Measurements from ENCODE around the gene ZNF787.
"Not testable (repeated sequence)": the region's sequence is repeated elsewhere in the genome, so short reads cannot be mapped to it uniquely, and the experiment has no call there.

The ZNF787 gene

DNA sequence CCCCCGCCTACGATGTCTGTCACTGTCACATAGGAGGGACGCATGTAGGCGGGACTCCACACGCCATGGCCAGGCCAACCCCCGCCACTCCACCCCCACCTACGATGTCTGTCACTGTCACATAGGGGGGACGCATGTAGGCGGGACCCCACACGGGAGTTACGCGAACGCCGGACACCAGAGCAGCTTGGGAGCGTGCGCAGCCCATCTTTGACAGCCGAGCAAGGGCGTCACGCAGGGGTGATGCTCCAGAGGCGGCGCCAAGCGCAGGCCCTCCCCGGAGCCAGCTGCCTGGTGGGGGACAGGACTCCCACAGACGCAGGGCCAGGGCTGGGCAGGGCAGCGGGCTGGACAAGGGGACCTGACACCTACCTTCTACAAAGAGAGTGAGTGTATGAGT, 20.0 kb downstream of the ZNF787 start:
- no peak for DNase-seq (ENCODE audit: low read depth)
- no peak overlapping the region for H3K4me3 ChIP-seq (ENCODE audit: low read length)
- TF ChIP-seq, protein P1, sequence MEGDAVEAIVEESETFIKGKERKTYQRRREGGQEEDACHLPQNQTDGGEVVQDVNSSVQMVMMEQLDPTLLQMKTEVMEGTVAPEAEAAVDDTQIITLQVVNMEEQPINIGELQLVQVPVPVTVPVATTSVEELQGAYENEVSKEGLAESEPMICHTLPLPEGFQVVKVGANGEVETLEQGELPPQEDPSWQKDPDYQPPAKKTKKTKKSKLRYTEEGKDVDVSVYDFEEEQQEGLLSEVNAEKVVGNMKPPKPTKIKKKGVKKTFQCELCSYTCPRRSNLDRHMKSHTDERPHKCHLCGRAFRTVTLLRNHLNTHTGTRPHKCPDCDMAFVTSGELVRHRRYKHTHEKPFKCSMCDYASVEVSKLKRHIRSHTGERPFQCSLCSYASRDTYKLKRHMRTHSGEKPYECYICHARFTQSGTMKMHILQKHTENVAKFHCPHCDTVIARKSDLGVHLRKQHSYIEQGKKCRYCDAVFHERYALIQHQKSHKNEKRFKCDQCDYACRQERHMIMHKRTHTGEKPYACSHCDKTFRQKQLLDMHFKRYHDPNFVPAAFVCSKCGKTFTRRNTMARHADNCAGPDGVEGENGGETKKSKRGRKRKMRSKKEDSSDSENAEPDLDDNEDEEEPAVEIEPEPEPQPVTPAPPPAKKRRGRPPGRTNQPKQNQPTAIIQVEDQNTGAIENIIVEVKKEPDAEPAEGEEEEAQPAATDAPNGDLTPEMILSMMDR (conservative IDR thresholded peaks at IDR 0.05; ENCODE audit: low read length): no peak

- no peak overlapping the region for H3K4me3 ChIP-seq (ENCODE audit: low read length)
- DNase-seq (ENCODE audit: low read depth): no peak
- TF ChIP-seq, protein P1 (conservative IDR thresholded peaks at IDR 0.05; ENCODE audit: low read length): no peak
These were observed 21.2 kb downstream of the ZNF787 start for GRCh38 chr19:56099638-56100539.

DNA sequence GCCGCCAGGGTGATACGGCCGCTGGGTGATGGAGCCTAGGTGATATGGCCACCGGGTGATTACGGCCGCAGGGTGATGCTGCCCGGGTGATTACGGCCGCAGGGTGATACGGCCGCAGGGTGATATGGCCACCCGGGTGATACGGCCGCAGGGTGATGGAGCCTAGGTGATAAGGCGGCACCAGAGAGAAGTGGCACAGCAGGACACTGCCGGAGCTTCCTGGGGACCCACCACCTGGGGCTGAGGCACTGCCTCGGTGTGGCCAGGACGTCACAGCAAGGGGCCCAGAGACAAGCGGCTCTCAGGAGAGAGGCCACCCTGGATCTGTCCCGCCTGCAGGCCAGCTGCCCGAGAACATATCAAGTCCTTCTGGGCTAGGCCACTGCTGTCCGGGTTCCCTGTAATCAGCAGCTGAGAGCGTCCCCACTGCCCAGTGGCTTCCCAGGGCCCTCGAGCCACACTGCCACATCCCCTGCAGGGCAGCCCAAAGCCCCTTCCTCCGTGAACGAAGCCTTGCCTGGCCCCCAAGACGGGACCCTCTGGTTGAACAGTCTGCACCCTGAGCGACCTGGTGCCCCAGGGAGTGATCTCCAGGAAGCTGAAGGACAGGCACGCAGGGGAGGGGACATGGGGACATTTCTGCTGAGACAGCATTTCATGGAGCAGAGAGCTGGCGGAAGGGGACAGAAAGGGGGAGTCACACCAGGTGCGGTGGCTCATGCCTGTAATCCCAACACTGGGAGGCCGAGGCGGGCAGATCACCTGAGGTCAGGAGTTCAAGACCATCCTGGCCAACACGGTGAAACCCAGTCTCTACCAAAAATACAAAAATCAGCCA, 22.1 kb downstream of the ZNF787 start:
- TF ChIP-seq, protein P1 (conservative IDR thresholded peaks at IDR 0.05; ENCODE audit: low read length): no peak
- no peak for DNase-seq (ENCODE audit: low read depth)
- no peak overlapping the region for H3K4me3 ChIP-seq (ENCODE audit: low read length)

- not testable (repeated sequence) for DNase-seq (ENCODE audit: low read depth); H3K4me3 ChIP-seq (ENCODE audit: low read length)
These were observed 22.9 kb downstream of the ZNF787 start for GRCh38 chr19:56098237-56098636.

DNA sequence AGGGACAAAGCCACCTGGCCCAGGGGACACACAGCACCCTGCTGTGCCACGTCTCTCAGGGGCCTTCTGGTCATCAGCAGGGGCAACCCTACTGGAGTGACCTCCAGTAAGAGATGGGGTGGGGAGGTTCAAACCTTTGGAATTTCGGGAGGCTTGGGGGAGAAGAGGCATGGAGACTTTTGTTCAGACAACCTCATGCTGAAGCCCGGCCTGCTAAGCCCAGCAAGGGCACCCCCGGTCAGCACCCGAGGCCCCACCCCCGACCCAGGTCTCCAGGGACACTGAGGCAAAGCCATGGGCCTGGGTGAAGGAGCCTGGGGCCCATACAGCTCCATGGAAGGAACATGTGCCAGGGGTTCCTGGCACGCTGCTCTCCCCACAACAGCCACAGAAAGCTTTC, 23.3 kb downstream of the ZNF787 start:
- TF ChIP-seq, protein P1 (conservative IDR thresholded peaks at IDR 0.05; ENCODE audit: low read length): no peak
- DNase-seq (ENCODE audit: low read depth): no peak
- no peak overlapping the region for H3K4me3 ChIP-seq (ENCODE audit: low read length)

DNA sequence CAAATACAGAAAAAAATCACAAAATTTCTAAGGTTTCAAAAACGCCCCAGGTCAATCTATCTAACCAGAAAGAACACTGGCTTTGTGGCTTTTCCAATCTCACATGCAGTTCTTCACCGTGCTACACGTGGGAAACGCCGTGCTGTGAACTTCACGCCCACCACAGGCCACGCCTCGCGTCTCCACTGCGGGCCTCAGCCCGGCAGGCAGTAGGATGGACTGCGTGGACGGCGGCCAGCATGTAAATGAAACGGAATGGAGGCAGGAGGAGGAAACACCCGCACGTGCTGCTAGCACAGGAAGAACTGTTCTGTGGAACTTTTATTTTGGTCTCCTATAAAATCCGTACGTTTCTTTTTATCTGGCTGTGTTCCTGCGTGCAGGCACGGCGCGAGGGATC, 23.8 kb downstream of the ZNF787 start:
- no peak for DNase-seq (ENCODE audit: low read depth)
- no peak overlapping the region for H3K4me3 ChIP-seq (ENCODE audit: low read length)
- TF ChIP-seq, protein P1 (conservative IDR thresholded peaks at IDR 0.05; ENCODE audit: low read length): no peak

DNA sequence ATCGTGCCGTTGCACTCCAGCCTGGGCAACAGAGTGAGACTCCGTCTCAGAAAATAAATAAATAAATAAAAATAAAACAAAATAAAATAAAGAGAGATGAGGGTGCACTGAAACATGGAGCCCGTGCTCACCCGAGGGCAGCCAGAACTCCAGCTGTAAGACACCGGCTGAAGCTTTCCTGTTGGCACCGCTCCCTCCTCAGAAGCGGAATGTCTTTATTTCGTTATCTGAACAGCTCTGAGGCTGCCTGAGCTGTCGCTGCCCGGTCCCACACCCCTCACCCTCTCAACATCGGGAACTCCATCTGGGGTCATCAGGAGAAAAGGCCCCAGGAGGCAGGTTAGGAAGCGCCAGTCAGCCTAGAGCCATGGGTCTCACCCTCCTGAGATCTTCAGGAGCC, 24.4 kb downstream of the ZNF787 start:
- no peak overlapping the region for H3K4me3 ChIP-seq (ENCODE audit: low read length)
- TF ChIP-seq, protein P1 (conservative IDR thresholded peaks at IDR 0.05; ENCODE audit: low read length): no peak
- no peak for DNase-seq (ENCODE audit: low read depth)

All from AG10803 (cell line).